GM12875 (cell line): ENCODE measurements around the gene HPCAL1.

Experiments used
- H3K4me3 ChIP-seq: one replicate; pipeline ENCODE4 v1.5.1; 2011; ENCODE audit warnings: low read depth, low read length, control low read depth
- CTCF ChIP-seq: IDR thresholded peaks from 2 replicates; pipeline ENCODE4 v1.5.1; 2011; ENCODE audit warnings: low read depth, mild to moderate bottlenecking, control low read depth, inconsistent platforms, low read length, moderate library complexity, borderline replicate concordance; ENCODE audit not compliant: insufficient read depth

Gene HPCAL1

GRCh38 chr2:10469301-10469700 is 166.6 kb downstream of the HPCAL1 start:
- TF ChIP-seq CTCF: no peak
- H3K4me3 ChIP-seq: no peak overlapping the region

GRCh38 chr2:10469955-10470608 is 167.4 kb downstream of the HPCAL1 start:
- no peak for TF ChIP-seq CTCF

GRCh38 chr2:10471046-10471571 is 168.4 kb downstream of the HPCAL1 start:
- no peak for TF ChIP-seq CTCF
- no peak overlapping the region for H3K4me3 ChIP-seq

More at GRCh38 chr2:10469955-10470608, 167.4 kb downstream of the HPCAL1 start:
- H3K4me3 ChIP-seq: no peak overlapping the region

- no peak for TF ChIP-seq CTCF
- H3K4me3 ChIP-seq: no peak overlapping the region
These were observed 169.3 kb downstream of the HPCAL1 start for GRCh38 chr2:10471955-10472354.

GRCh38 chr2:10473121-10473756 is 170.5 kb downstream of the HPCAL1 start:
- H3K4me3 ChIP-seq: no peak overlapping the region
- TF ChIP-seq CTCF: no peak

GRCh38 chr2:10475221-10475722 is 172.6 kb downstream of the HPCAL1 start:
- H3K4me3 ChIP-seq: no peak overlapping the region
- TF ChIP-seq CTCF: no peak
